Stomach (tissue), 4 donors: ENCODE data around the gene ALG14.

Source experiments
- POLR2A ChIP-seq, 4 donors: fragments of 450-650 bp; IDR thresholded peaks; one replicate each; pipeline ENCODE4 v1.6.1; 2016; ENCODE audit warnings: antibody characterized with exemption in 4 of 4, control low read depth in 2 of 4, mild to moderate bottlenecking in 1 of 4, moderate library complexity in 1 of 4
- TF ChIP-seq, protein P1 (sequence below), 7 experiments: fragments of 450-650 bp in 4 of 7; fragments of 200-600 bp in 3 of 7; sonication (generic) in 3 of 7; IDR thresholded peaks; one replicate each; pipeline ENCODE4 v1.5.1; 2016 to 2019; ENCODE audit warnings: antibody characterized with exemption in 7 of 7, control low read depth in 2 of 7, mild to moderate bottlenecking in 1 of 7

DNA sequence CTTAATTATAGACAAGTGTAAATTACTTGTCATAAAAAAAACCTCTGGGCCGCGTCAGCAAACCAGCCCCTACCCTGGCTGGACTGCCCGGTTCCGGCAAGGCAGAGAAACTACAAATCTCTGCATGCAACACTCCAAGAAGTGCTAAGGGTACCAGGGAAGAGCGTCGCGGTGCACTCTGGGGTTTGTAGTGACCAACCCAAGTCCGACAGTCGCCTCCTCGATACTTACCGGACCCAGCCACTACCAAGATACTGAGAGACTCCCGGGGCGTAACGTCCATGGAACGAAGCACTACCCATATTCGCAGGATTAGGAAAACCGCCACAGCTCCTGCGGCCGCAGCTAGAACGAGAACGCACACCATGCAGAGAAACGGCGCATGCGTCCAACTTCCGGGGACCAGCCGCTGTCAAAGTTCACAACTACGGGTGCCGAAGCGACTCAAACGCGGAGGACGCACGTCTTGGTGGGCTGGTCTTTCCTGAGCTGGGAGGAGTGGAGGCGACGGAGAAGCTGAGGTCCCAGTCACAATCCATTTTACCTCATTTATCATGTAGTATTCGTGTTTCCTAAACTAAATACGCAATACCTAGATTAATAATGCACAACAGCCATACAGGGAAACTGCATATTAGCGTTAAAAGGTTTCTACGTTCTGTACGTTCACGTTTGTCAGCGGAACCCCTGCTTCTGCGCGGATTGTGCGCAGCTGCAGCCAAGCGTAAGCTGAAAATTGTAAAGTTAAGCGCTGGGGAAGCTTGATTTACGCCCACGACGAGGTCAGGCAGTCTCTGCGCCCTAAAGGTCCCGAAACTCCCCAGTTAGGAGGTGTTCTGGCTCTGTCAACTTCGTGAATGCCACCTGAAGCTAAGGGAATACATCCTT is at the start of gene ALG14:
- TF ChIP-seq, protein P1, sequence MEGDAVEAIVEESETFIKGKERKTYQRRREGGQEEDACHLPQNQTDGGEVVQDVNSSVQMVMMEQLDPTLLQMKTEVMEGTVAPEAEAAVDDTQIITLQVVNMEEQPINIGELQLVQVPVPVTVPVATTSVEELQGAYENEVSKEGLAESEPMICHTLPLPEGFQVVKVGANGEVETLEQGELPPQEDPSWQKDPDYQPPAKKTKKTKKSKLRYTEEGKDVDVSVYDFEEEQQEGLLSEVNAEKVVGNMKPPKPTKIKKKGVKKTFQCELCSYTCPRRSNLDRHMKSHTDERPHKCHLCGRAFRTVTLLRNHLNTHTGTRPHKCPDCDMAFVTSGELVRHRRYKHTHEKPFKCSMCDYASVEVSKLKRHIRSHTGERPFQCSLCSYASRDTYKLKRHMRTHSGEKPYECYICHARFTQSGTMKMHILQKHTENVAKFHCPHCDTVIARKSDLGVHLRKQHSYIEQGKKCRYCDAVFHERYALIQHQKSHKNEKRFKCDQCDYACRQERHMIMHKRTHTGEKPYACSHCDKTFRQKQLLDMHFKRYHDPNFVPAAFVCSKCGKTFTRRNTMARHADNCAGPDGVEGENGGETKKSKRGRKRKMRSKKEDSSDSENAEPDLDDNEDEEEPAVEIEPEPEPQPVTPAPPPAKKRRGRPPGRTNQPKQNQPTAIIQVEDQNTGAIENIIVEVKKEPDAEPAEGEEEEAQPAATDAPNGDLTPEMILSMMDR (IDR thresholded peaks at IDR 0.05), result peak in 1 of 7 experiments; percentile 10
- TF ChIP-seq POLR2A (IDR thresholded peaks at IDR 0.05), result peak in 2 of 4 donors; percentile 27 to 62
